Stimulated activated CD4-positive, alpha-beta T cell treated with anti-CD3 and anti-CD28 coated beads, Interleukin-15, amount 100 ng/mL, for 1 hour (primary cell): ENCODE data around the gene ARPC2.

ENCODE experiments used
- DNase-seq, 2 donors: peaks; one replicate each; pipeline ENCODE4 v3.0.0-alpha.2; 2020; ENCODE audit warnings: low read depth in 1 of 2, low spot score in 1 of 2

The ARPC2 gene

DNA sequence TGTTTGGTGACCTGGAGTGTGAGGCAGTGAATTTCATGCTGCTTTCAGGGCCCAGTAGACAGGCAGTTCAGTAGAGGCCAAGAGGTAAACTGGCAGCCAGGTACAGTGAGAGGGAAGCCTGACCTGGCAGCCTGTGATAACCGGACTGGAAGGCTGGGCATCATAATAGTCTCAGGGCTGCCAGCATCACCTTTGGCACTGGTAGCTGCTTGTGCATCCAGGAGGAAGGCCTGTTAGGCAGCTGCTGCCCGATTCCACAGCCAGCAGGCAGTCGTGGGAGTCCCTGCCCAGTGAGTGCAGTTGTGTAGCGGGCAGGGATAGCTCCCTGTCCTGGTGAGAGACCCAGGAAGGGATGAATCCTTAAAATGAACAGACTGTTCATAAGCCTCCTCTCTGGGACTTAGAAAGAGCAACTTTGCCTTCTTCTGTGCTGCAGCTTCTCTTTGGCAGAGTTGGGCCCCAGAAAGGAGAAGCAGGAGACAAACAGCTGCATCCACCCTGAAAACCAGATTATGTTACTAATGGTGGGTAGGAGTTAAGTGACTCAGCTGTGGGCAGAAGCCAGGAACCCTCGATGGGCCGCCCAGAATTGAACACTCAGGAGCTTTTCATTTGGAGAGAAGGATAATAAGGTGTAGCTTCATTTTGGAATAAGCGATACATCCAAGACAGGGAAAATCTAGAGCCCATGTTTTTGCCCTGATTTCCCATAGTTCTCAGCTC, 35.7 kb downstream of the ARPC2 start:
- no peak for DNase-seq

DNA sequence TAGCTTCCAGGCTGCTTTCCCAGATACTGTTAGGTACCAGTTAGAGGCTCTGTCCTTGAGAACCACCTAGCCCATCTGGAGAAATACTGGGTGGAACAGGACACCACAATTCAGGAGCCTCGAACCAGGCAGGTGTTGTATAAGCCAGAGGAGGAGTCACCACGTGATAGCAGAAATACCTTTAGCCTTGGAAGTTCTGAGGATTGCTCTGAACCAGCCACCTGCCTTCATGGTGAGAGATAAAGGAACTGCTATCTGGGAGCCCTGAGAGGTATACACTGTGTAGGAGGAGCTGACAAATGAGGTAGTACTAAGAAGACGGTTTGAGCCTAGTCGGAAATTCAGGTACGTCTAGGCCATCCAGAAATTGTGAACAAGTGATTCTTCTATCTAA, 36.2 kb downstream of the ARPC2 start:
- no peak for DNase-seq

DNA sequence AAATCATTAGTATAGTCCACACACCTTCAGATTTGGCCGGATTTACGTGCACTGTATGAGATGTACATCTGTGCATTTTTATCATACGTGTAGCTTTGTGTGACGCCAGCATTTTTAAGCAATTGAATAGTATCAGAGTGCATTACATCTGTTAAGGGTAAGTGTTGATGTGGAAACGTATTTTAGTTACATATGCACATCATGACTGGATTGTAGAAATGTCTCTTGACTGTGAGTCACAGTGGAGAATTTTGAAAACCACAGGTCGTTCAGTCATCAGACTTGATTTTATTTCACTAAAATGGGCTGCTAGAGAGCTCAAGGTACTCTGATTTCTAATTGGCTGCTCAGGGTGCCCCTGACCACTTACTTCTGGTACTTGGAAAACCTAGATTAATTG, 38.5 kb downstream of the ARPC2 start:
- DNase-seq: no peak

DNA sequence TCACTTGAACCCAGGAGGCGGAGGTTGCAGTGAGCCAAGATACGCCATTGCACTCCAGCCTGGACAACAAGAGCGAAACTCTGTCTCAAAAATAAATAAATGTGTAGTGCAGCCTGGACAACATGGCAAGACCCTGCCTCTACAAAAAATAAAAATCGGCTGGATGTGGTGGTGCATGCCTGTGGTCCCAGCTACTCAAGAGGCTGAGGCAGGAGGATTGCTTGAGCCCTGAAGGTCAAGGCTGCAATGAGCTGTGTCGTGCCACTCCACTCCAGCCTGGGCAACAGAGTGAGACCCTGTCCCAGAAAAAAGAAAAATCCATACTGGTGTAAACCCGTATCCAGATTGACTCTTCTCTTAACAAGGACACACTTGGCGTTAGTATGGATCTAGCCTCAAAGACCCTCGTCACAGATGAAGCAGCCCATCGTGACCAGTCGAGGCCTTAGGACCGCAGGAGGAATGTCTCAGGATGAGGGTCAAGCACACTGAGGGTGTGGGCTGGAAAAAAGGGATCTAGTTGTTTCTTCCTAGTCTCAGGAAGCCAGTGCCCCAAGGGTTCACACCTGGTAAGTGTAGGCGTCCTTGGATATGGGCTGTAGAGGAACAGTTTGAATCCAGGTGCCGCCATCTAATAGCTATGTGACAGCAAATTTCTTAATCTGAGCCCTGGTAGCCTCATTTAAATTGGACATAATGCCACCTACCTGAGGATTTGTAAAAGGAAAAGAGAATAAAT, 39.8 kb downstream of the ARPC2 start:
- no peak for DNase-seq

- peak; percentile 34 to 45 for DNase-seq
These were observed 40.5 kb downstream of the ARPC2 start for GRCh38 chr2:218257390-218257981.

DNA sequence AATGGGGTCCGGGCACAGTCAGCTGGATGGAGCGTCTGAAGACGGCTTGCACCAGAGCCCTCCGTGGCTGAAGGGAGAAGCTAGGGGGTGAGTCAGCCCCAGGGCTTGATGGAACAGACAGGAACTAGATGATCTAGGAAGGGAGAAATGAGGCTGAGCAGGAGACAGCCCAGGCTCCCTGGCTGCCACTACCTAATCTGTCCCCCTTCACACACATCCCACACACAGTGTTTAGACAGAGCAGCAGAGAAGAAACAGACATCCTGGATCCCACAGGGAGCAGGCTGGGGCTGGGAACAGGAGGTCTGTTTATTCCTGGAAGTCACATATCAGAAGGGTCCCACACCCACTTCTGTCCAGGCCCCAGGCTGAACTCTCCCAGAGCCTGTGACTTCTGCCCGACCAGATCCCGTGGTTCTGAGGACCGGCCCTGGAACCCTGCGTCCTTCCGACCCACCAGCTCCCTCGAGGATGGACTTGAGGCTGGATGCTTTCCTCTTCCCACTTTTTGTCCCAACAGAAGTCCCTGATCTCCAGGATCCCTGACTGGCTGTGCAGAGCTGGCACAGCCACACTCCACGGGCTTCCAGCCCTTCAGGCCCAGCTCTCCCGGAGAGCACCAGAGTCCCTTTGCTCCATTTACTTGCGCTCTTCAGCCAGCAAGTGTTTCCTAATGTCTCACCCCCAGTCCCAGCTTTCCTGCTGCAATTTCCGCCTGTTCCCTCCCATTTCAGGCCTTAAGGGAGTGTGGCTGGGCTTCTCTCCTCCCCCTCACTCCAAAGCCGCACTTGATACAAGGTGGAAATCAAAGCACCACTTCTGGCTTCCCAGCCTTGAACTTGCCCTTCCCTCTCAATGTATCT, 42.3 kb downstream of the ARPC2 start:
- DNase-seq: no peak

DNA sequence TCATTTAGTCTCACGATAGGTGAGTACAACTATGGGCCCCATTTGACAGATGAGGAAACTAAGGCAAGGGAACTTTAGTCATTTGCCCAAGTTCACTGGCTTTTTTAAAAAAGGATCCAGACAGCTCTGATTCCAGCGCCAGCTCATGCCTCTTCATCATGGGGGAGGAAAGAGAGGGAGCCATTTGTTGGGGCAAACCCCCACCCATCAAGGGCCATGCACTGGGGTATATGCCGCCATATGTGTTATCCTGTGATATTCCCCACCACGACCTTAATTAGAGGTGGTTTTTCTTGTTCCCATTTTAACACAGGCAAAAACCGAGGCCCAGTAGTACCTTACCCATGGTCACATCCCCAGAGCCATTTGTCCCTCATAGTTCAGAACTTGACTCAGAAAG, 43.2 kb downstream of the ARPC2 start:
- DNase-seq: no peak

GRCh38 chr2:218260742-218261422, 43.9 kb downstream of the ARPC2 start, which contains the start of gene GPBAR1:
TSS of gene GPBAR1 (plus strand) at chr2:218261015. CDS start at chr2:218262725, 1,710 bp downstream.
- DNase-seq: no peak

DNA sequence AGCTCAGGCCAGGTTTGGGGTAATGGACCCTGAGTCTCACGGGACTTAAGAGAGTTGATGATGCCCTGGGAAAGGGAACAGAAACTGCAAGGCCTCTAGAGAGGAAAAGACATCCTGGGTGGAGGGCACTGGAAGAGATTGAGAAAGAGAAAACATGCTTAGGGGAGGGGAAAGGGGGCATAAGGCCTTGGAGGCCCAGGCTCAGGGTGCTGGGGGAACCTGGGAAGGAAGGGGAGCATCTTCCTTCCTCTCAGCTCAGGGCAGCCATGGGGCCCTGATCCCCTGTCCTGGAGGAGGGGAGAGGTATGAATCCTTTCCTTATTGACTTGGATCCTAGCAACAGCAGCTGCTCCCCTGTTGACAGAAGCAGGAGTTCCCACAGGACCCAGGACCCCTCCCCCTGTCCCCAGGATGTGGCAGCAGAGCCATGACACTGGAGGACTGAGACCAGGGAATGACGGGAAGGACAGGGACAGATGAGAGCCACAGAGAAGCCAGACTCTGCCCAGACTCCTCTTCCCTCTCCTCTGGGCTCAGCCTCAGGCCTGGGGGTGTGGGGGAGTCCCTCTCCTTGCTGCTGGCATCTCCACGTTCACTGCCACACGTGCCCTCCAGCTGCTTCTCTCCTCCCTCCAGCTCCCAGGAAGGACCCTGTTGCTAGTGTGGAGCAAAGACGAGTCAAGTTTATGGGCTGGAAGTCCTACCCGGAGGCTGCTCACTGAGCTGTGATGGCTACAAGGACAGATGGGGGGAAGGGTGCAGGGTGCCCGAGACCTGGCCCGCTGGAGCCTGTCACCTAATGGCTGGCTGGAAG, 44.6 kb downstream of the ARPC2 start:
- no peak for DNase-seq

GRCh38 chr2:218262237-218262600, 45.2 kb downstream of the ARPC2 start:
- DNase-seq: no peak

DNA sequence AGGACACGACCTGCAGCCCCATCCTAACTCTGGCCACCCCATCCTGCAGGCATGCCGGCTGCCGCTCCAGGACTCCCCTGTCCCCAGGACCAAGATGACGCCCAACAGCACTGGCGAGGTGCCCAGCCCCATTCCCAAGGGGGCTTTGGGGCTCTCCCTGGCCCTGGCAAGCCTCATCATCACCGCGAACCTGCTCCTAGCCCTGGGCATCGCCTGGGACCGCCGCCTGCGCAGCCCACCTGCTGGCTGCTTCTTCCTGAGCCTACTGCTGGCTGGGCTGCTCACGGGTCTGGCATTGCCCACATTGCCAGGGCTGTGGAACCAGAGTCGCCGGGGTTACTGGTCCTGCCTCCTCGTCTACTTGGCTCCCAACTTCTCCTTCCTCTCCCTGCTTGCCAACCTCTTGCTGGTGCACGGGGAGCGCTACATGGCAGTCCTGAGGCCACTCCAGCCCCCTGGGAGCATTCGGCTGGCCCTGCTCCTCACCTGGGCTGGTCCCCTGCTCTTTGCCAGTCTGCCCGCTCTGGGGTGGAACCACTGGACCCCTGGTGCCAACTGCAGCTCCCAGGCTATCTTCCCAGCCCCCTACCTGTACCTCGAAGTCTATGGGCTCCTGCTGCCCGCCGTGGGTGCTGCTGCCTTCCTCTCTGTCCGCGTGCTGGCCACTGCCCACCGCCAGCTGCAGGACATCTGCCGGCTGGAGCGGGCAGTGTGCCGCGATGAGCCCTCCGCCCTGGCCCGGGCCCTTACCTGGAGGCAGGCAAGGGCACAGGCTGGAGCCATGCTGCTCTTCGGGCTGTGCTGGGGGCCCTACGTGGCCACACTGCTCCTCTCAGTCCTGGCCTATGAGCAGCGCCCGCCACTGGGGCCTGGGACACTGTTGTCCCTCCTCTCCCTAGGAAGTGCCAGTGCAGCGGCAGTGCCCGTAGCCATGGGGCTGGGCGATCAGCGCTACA, 45.9 kb downstream of the ARPC2 start:
- no peak for DNase-seq

GRCh38 chr2:218263817-218264641, 47.0 kb downstream of the ARPC2 start:
- no peak for DNase-seq

DNA sequence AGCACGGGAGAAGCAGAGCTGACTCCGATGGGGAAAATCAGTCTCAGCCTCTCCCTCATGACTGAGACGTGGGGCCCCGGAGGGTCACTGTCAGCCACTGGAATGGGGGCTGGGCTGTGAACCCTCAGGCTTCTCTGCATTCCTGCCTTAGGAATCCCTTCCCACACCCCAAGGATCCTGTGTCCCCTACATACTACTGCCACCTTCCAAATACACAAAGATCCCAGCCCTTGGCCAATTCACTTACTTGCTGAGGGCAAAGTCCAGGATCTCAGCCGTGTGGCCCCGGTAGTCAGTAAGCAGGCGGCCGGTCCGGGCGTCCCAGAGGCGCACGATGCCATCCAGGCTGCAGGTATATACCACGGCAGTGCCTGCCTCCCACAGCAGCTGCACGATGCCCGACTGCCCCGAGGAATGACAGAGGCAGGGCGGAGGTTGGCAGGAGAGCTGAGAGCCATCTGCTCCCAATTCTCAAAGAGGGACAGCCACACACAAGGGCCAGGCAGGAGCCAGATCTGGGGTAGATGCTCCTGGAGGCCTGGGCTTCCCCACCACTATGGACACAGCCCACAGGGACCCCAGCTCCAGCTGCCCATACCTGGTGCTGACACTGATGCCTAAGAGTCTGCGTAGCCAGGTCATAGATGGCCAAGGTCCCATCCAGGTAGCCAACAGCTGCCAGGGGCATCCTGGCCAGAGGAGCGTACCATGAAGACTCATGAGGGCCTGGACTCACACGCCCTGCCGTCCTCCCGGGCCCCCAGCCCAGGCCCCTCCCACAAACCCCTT, 48.0 kb downstream of the ARPC2 start:
- no peak for DNase-seq

DNA sequence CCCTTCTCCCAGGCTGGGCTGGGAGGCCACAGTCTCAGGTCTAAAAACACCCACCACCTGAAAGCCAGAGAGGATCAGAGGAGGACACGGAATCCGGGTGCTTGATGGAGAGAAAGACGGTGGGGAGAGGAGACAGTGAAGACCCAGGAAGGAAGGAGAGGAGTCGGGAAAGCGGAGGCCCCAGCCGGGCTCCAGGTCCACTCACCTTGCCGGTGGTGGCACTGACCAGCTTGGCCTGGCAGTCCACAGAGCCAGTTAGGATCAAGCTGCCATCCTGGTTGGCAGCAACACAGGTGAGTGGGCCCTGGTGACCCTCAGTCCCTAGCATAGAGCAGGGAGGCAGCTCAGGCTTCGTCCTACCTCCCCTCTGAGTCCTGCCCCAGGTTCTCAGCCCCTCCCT, 48.6 kb downstream of the ARPC2 start:
- no peak for DNase-seq

GRCh38 chr2:218266316-218266979, 49.5 kb downstream of the ARPC2 start:
- DNase-seq: no peak

DNA sequence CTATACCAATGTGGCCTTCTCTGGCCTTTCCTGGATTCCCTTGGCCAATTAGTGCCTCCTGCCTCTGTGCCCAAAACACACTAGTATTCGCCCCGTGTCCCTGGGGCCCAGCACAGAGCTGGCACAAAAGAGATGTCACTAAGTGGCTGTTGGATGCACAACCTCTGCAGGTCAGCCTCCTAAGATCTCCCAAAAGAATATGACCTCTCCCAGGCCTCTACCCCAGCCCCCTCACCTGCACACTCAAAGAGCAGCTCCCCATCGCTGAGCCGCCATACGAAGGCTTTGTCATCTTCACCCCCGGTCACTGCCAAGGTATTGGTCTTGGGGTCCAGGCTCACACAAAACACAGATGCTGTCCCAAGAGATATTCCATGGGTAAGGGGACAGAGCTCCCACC, 50.3 kb downstream of the ARPC2 start:
- DNase-seq: no peak
